GM10847 (cell line): ENCODE data around the gene EML1.

Source experiments
- POLR2A ChIP-seq: IDR thresholded peaks from 2 replicates; pipeline ENCODE4 v1.6.1; 2011; ENCODE audit not compliant: insufficient read length; ENCODE audit errors: extremely low read depth

The EML1 gene

DNA sequence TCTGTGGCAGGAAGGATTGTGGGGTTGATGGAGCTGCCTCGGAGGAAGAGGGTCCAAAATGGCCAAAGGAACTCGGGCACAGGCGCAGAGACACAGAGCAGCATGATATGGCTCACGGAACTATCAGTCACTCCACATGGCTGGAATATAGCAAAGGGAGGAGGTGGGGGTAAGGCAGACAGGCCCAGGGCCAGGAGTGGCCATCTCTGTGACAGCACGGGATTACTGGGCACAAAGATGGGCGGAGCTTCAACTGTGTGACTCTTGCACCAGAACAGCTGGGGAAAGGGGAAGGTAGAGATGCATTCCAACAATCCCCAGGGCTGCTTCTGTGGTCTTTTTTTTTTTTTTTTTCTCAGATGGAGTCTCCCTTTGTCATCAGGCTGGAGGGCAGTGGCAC is 24.8 kb upstream of the EML1 start:
- no peak for TF ChIP-seq POLR2A

DNA sequence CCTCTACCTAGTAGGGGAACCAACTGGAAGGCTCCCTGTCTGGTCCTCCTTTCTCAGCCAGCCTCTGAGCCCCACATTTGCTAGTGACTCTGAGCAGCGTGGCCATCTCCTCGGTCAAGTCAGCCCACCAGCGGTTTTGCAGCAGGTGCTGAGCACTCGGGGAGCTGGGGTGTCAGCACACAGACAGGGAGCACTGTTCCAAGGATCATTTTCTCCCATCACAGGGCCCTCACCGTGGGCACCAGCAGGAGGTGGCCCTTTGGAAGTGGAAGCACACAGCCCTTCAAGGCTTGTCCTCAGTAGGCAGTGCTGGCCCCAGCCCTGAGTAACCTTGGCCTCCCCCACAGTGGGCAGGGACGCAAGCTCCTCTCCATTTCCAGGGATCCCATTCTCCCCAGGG is 24.1 kb upstream of the EML1 start:
- no peak for TF ChIP-seq POLR2A

GRCh38 chr14:99769799-99770198 is 23.4 kb upstream of the EML1 start:
- no peak for TF ChIP-seq POLR2A

DNA sequence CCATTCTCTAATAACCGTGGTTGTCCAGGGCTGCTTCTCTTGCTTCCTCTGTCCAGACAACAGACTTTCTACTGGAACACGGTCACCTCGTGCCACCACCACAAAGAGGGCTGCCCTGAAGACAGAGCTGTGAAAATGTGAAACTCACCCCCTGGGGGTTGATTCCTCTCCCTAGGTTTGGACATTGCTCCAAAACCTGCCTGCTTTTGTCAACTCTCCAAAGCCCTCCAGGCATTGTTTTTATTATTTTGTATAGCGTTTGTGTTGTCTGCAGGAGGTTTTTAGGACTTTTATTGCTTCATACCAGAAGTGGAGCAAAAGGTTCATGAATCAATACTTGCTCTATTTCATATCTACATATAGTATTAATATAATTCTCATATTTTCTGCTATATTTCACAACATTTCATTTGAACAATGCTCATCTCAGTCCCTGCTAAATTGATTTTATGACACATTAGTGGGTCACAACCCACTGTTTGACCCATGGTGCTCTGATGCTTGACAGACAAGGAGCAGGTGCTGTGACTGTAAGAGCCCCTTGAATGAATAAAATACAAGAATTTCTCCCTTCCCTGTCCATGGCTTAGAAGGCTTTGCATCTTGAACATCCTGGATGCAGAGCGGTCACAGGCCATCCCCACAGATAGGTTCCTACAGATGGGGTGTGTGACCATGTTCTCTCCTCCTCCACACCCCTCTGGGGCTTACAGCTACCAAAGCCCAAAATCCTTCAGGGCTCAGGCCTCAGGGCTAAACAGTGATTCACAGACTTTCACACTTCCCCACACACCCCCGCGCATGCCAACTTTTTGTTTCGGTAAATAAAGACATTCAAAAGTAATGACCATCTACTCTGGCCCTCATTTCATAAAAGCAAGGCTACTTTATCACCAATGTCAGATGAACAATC is 20.6 kb upstream of the EML1 start:
- TF ChIP-seq POLR2A, result no peak

DNA sequence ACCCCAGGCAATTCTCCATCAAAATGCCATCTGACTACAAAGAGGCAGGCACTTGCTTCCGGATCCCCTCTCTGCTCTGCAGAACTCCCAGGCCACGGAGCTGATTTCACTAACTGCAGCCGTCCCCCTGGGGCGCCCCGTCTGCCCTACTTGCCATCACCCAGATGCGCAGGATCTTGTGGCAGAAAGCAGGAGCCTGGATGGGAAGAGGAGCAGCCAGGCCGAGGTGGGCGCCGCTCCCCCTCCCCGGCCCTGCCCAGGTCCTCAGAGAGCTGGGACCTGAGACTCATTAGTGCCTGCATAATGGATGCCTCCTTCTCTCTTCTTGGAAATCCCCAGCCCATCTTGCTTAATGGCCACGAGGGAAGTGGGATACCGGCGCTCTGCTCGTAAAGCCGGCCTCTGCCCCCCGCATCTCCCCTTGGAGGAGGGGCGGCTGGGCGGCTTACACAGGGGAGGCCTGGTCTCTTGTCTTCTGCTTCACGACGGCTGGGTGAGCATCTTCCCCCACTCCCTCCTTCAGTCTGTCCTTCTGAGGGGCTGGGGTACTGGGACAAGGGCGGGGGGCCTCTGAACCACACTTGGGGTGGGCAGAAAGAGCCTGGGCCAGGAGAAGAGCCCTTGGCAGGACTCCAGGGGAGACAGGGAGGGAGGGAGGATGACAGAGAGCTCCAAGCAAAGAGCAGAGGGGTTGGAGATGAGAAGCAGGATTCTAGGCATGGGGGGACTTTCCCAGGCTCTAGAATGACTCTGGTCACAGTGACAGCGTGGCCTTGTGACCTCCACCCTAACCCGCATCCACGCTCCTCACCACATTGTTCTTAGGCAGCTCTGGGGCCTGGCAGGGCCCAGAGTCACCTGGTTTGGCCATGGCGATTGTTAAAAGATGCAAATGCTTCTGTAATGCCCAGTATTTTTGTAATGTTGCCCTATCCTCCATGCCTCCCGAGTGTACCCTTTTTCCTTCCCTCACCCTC is 19.4 kb upstream of the EML1 start:
- no peak for TF ChIP-seq POLR2A

DNA sequence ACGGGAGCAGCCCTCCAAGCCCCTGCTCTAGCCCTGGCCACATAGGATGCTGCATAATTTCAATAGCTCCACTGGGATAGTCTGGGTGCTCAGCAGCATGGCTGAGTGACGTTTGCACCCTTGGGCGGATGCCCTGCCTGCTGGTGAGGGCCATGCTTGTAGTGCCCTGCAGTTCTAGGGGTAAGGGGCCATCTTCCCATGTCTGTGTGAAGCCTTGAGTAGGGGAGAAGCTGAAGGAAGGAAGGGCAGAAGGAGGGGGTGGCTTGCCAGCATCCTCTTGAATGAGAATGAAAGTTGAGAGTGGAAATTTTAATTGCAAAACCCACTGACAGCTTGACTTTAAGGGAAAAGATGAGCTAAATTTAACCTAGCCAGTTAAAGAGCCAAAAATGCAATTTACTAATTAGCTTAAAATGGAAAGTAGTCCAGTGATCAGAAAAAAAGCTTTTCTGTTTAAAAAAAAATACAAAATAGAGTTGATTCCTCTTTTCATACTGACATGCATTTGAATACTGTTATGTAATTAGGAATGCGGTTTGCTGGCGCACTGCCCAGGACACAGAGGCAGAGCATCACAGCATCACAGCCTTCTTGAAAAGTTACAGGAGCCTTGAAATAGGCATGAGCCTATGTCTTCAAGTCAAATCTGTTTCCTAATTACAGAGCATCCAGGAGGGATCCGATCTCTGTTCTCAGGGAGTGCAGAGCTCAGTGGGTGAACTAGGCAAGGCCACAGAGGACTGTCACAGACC is 18.5 kb upstream of the EML1 start:
- no peak for TF ChIP-seq POLR2A

- no peak for TF ChIP-seq POLR2A
These were observed 17.9 kb upstream of the EML1 start for GRCh38 chr14:99775351-99775750.

DNA sequence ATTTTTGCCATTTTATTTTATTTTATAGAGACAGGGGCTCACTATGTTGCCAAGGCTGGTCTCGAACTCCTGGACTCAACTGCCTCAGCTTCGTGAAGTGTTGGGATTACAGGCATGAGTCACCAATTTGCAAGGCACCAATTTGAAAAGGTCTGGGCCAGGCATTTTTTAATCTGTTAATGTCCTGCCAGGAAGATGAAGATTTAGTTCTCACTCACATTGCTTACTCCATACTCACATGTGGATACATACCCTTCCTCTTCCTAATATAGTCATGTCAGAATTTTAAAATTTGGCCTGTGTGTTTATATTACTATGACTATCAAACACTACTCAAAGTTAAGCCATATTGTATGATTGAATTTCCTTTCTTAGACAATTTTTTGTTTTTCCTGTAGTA is 15.3 kb upstream of the EML1 start:
- TF ChIP-seq POLR2A, result no peak

DNA sequence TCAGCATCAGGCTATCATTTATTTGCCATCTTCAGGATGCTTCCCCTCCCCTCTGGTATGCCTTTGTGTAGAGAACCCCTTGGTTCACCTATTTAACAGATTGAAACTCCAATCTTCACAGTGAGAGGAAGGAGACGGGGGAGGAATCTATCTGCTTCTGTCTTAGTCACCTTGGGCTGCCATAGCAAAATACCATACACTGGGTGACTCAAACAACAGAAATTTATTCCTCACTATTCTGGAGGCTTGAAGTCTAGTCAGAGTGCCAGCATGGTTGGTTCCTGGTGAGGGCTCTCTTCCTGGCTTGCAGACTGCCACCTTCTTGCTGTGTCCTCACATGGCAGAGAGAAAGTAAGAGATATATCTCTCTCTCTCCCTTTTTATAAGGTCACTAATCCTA is 13.5 kb upstream of the EML1 start:
- no peak for TF ChIP-seq POLR2A

- no peak for TF ChIP-seq POLR2A
These were observed 12.5 kb upstream of the EML1 start for GRCh38 chr14:99780690-99781089.

DNA sequence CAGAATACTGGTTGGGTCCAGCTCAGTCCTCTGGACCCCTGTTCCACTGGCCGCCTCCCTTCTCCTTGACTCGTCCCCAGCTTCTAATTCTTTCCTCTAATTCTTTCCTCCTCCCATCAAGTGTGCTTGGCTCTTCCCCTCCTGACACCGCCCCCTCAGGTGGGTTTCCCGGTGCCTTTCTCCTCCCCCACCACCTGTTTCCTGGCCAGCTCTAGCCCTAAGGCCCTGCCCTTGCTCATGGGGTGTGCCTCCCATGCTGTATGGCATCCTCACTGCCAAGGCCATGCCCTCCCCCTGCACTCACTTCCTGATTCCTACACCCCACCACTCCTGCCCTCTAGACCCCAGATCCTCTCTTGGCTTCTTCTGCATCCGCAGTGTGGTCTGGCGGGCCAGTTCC is 12.1 kb upstream of the EML1 start:
- no peak for TF ChIP-seq POLR2A

- no peak for TF ChIP-seq POLR2A
These were observed 11.2 kb upstream of the EML1 start for GRCh38 chr14:99781853-99782610.

- no peak for TF ChIP-seq POLR2A
These were observed 8.7 kb upstream of the EML1 start for GRCh38 chr14:99784508-99784907.

DNA sequence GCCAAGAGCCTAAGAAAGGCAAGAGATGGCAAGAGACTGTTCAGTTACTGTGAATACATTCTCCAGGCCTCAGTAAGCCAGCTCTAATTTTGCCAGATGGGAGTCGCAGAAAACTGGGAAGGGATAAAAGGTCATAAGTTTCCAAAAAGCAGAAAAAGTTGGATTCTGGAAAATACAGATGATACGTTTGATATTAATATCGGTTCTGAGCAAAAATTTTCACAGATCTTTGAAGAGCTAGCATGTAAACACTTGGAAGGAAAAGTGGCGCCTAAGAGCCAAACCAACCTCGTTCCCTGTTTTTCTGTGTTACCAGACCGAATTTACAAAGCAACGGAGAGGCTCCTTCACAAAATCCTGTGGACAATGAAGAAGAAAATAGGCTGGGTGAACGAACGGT is 7.8 kb upstream of the EML1 start:
- no peak for TF ChIP-seq POLR2A
